ENCODE data around the gene VWA2. TPM values are rescaled to one million over a fixed set of nuclear protein-coding genes. Genes with fewer than 3 reads are reported as not detected.

VWA2 gene
- total and polyA plus RNA-seq, 2 donors (not counting 1 experiment from before 2014, with no cell fraction given): not detected

GRCh38 chr10:114311496-114312209 lies 72.6 kb downstream of the VWA2 start:
- Histone ChIP-seq H3K79me2 (ENCODE audit: control insufficient read depth, insufficient read depth, low read length) (no peaks in the 10 kb centered on the region), H3K9ac (ENCODE audit: low read length) (no peak overlapping the region), H3K4me3 (ENCODE audit: control extremely low read depth in 1 of 5, extremely low read depth in 1 of 5, insufficient read depth in 1 of 5, low read depth in 2 of 5, low read length in 4 of 5) (no peak overlapping the region), H2AFZ (ENCODE audit: insufficient read depth, low read depth, low read length, poor library complexity, severe bottlenecking) (no peak overlapping the region), H3K4me2 (replicated peaks; ENCODE audit: low read depth, low read length, poor library complexity, severe bottlenecking) (no peak overlapping the region), H3K4me1 (ENCODE audit: control insufficient read depth in 2 of 2, insufficient read depth in 2 of 2, low read length in 2 of 2) (no peaks in the 10 kb centered on the region), H4K20me1 (ENCODE audit: control insufficient read depth, insufficient read depth, low read length, poor library complexity, severe bottlenecking) (no peaks in the 10 kb centered on the region), H3K27me3 (replicated peaks in 1 of 4; ENCODE audit: control extremely low read depth in 1 of 4, control insufficient read depth in 3 of 4, insufficient read depth in 4 of 4, low read length in 3 of 4) (no peaks in the 10 kb centered on the region), H3K36me3 (replicated peaks in 1 of 2; ENCODE audit: control extremely low read depth in 1 of 2, control insufficient read depth in 1 of 2, extremely low read depth in 1 of 2, insufficient read depth in 2 of 2, low read length in 1 of 2) (no peaks in the 10 kb centered on the region), H3K27ac (ENCODE audit: low read length in 2 of 2) (no peak overlapping the region), H3K9me3 (ENCODE audit: control extremely low read depth in 1 of 3, control insufficient read depth in 2 of 3, insufficient read depth in 1 of 3, low read length in 2 of 3) (no peaks in the 10 kb centered on the region)
- Mint-ChIP-seq H3K4me3 (no peak overlapping the region), H3K4me1 (no peaks in the 10 kb centered on the region), H3K27me3 (peaks cover 4% of the 10 kb centered on the region), H3K9me3 (ENCODE audit: insufficient read depth) (no peaks in the 10 kb centered on the region), H3K27ac (no peak overlapping the region)
- ChIA-PET CTCF (no interaction called here), POLR2A (no interaction called here)
- TF ChIP-seq EZH2 (IDR thresholded peaks at IDR 0.05; ENCODE audit: borderline replicate concordance, insufficient read depth, low read depth, low read length, poor library complexity, severe bottlenecking): no peak
- no peak for TF ChIP-seq CTCF (IDR thresholded peaks at IDR 0.05)
- ATAC-seq (ENCODE audit: low read depth) (no peak), DNase-seq (no peak)
- intact Hi-C loops (cut with micrococcal nuclease): no loop called here
- WGBS (ENCODE audit: insufficient coverage): 87% methylated on average over 12 of the region's 13 CpGs

GRCh38 chr10:114313139-114313538 lies 74.1 kb downstream of the VWA2 start:
- DNase-seq (no peak), ATAC-seq (ENCODE audit: low read depth) (no peak)
- Mint-ChIP-seq H3K9me3 (ENCODE audit: insufficient read depth) (no peaks in the 10 kb centered on the region), H3K27ac (no peak overlapping the region), H3K27me3 (peaks cover 10% of the 10 kb centered on the region), H3K4me3 (no peak overlapping the region), H3K4me1 (no peaks in the 10 kb centered on the region)
- intact Hi-C loops (cut with micrococcal nuclease): no loop called here
- POLR2A ChIA-PET: no interaction called here
- no peaks in the 10 kb centered on the region for H3K27me3 ChIP-seq (replicated peaks in 1 of 4; ENCODE audit: control extremely low read depth in 1 of 4, control insufficient read depth in 3 of 4, insufficient read depth in 4 of 4, low read length in 3 of 4)
- CTCF ChIA-PET: no interaction called here
- H3K9ac ChIP-seq (ENCODE audit: low read length): no peak overlapping the region
- WGBS (ENCODE audit: insufficient coverage): 100% methylated on average over 5 of the region's 9 CpGs
- H3K79me2 ChIP-seq (ENCODE audit: control insufficient read depth, insufficient read depth, low read length): no peaks in the 10 kb centered on the region
- H3K36me3 ChIP-seq (replicated peaks in 1 of 2; ENCODE audit: control extremely low read depth in 1 of 2, control insufficient read depth in 1 of 2, extremely low read depth in 1 of 2, insufficient read depth in 2 of 2, low read length in 1 of 2): no peaks in the 10 kb centered on the region
- H3K4me2 ChIP-seq (replicated peaks; ENCODE audit: low read depth, low read length, poor library complexity, severe bottlenecking): no peak overlapping the region
- no peaks in the 10 kb centered on the region for H4K20me1 ChIP-seq (ENCODE audit: control insufficient read depth, insufficient read depth, low read length, poor library complexity, severe bottlenecking)
- H3K9me3 ChIP-seq (ENCODE audit: control extremely low read depth in 1 of 3, control insufficient read depth in 2 of 3, insufficient read depth in 1 of 3, low read length in 2 of 3): no peaks in the 10 kb centered on the region
- no peak for TF ChIP-seq CTCF (IDR thresholded peaks at IDR 0.05)
- TF ChIP-seq EZH2 (IDR thresholded peaks at IDR 0.05; ENCODE audit: borderline replicate concordance, insufficient read depth, low read depth, low read length, poor library complexity, severe bottlenecking): no peak
- no peak overlapping the region for H3K4me3 ChIP-seq (ENCODE audit: control extremely low read depth in 1 of 5, extremely low read depth in 1 of 5, insufficient read depth in 1 of 5, low read depth in 2 of 5, low read length in 4 of 5)
- H3K27ac ChIP-seq (ENCODE audit: low read length in 2 of 2): no peak overlapping the region
- no peak overlapping the region for H2AFZ ChIP-seq (ENCODE audit: insufficient read depth, low read depth, low read length, poor library complexity, severe bottlenecking)
- no peaks in the 10 kb centered on the region for H3K4me1 ChIP-seq (ENCODE audit: control insufficient read depth in 2 of 2, insufficient read depth in 2 of 2, low read length in 2 of 2)

All from B cell (primary cell).